ENCODE results near the gene CUBN. TPM values are rescaled to one million over a fixed set of nuclear protein-coding genes. Genes with fewer than 3 reads are reported as not detected.

Gene CUBN
- total and polyA plus RNA-seq, 7 experiments from 2014 or later: 0.39 to 17.5 (median 7.0) TPM

- Histone ChIP-seq H3K27ac (ENCODE audit: low read depth, low read length) (no peak overlapping the region), H3K36me3 (ENCODE audit: control insufficient read depth in 2 of 3, insufficient read depth in 3 of 3, low read length in 3 of 3) (peaks cover 0 to 5% (median 2%) of the 10 kb centered on the region in 3 experiments), H3K27me3 (ENCODE audit: control insufficient read depth in 2 of 2, insufficient read depth in 2 of 2, low read length in 2 of 2) (no peaks in the 10 kb centered on the region), H3K9me3 (ENCODE audit: control insufficient read depth in 2 of 3, low read length in 3 of 3) (no peaks in the 10 kb centered on the region), H3K4me1 (ENCODE audit: control insufficient read depth in 2 of 2, insufficient read depth in 2 of 2, low read length in 2 of 2) (no peaks in the 10 kb centered on the region), H3K4me3 (ENCODE audit: low read length) (no peak overlapping the region)
- Mint-ChIP-seq H3K27me3 (peaks cover 0 to 16% (median 0%) of the 10 kb centered on the region in 5 donors), H3K4me3 (no peak overlapping the region), H3K36me3 (peaks cover 4 to 45% (median 18%) of the 10 kb centered on the region in 5 donors), H3K4me1 (peaks cover 10 to 29% (median 22%) of the 10 kb centered on the region in 7 donors), H3K9me3 (peaks cover 0 to 4% (median 0%) of the 10 kb centered on the region in 11 donors), H3K27ac (peak overlapping the region in 3 of 9 donors; percentile 3 to 55 (median 47))
- intact Hi-C loops (cut with micrococcal nuclease): loop anchor here in 1 of 2 donors (5.0 kb wide), 1 partner anchor 75 kb away; no protein-coding TSS in a partner anchor
- ChIA-PET POLR2A (no interaction called here), CTCF (interaction anchor here (0.7 kb wide), 1 partner anchor 305 kb away, joined by 4 read pairs; no protein-coding TSS in a partner anchor)
- ATAC-seq (no peak), DNase-seq (no peak)
Observed at GRCh38 chr10:16952080-16952479, 177.5 kb downstream of the CUBN start.

- Histone ChIP-seq H3K36me3 (ENCODE audit: control insufficient read depth in 2 of 3, insufficient read depth in 3 of 3, low read length in 3 of 3) (peaks cover 0 to 6% (median 6%) of the 10 kb centered on the region in 3 experiments), H3K4me3 (ENCODE audit: low read length) (no peak overlapping the region), H3K27me3 (ENCODE audit: control insufficient read depth in 2 of 2, insufficient read depth in 2 of 2, low read length in 2 of 2) (no peaks in the 10 kb centered on the region), H3K27ac (ENCODE audit: low read depth, low read length) (no peak overlapping the region), H3K9me3 (ENCODE audit: control insufficient read depth in 2 of 3, low read length in 3 of 3) (no peaks in the 10 kb centered on the region), H3K4me1 (ENCODE audit: control insufficient read depth in 2 of 2, insufficient read depth in 2 of 2, low read length in 2 of 2) (no peaks in the 10 kb centered on the region)
- Mint-ChIP-seq H3K4me3 (no peak overlapping the region), H3K27ac (peak overlapping the region in 1 of 9 donors; percentile 41), H3K4me1 (peaks cover 10 to 29% (median 22%) of the 10 kb centered on the region in 7 donors), H3K9me3 (peaks cover 0 to 4% (median 0%) of the 10 kb centered on the region in 11 donors), H3K36me3 (peaks cover 4 to 54% (median 23%) of the 10 kb centered on the region in 5 donors), H3K27me3 (peaks cover 0 to 14% (median 0%) of the 10 kb centered on the region in 5 donors)
- POLR2A ChIA-PET: no interaction called here
- ATAC-seq (no peak), DNase-seq (peak in 2 of 9 donors; percentile 5 to 33)
- CTCF ChIA-PET: interaction anchor here (1.2 kb wide), 1 partner anchor 36 kb away, joined by 3 read pairs; no protein-coding TSS in a partner anchor
- intact Hi-C loops (cut with micrococcal nuclease): loop anchor here in 1 of 2 donors (5.0 kb wide), 1 partner anchor 76 kb away; no protein-coding TSS in a partner anchor
Observed at GRCh38 chr10:16950656-16951601, 178.7 kb downstream of the CUBN start.

- Histone ChIP-seq H3K9me3 (ENCODE audit: control insufficient read depth in 2 of 3, low read length in 3 of 3) (no peaks in the 10 kb centered on the region), H3K4me1 (ENCODE audit: control insufficient read depth in 2 of 2, insufficient read depth in 2 of 2, low read length in 2 of 2) (no peaks in the 10 kb centered on the region), H3K4me3 (ENCODE audit: low read length) (no peak overlapping the region), H3K36me3 (ENCODE audit: control insufficient read depth in 2 of 3, insufficient read depth in 3 of 3, low read length in 3 of 3) (peaks cover 0 to 6% (median 6%) of the 10 kb centered on the region in 3 experiments), H3K27ac (ENCODE audit: low read depth, low read length) (no peak overlapping the region), H3K27me3 (ENCODE audit: control insufficient read depth in 2 of 2, insufficient read depth in 2 of 2, low read length in 2 of 2) (no peaks in the 10 kb centered on the region)
- POLR2A ChIA-PET: no interaction called here
- ATAC-seq (no peak), DNase-seq (no peak)
- CTCF ChIA-PET: no interaction called here
- intact Hi-C loops (cut with micrococcal nuclease): loop anchor here in 1 of 2 donors (5.0 kb wide), 1 partner anchor 77 kb away; no protein-coding TSS in a partner anchor
- H3K4me1 Mint-ChIP-seq: peaks cover 10 to 29% (median 22%) of the 10 kb centered on the region in 7 donors
- peaks cover 0 to 8% (median 0%) of the 10 kb centered on the region in 5 donors for H3K27me3 Mint-ChIP-seq
- peak overlapping the region in 1 of 10 donors; percentile 47 for H3K4me3 Mint-ChIP-seq
- H3K36me3 Mint-ChIP-seq: peaks cover 4 to 48% (median 23%) of the 10 kb centered on the region in 5 donors
- H3K9me3 Mint-ChIP-seq: peaks cover 0 to 4% (median 0%) of the 10 kb centered on the region in 11 donors
- H3K27ac Mint-ChIP-seq: peak overlapping the region in 1 of 9 donors; percentile 78
Observed at GRCh38 chr10:16949816-16950215, 179.8 kb downstream of the CUBN start.

GRCh38 chr10:16948361-16948760, 181.2 kb downstream of the CUBN start:
- no peaks in the 10 kb centered on the region for H3K9me3 ChIP-seq (ENCODE audit: control insufficient read depth in 2 of 3, low read length in 3 of 3)
- H3K4me1 Mint-ChIP-seq: peaks cover 10 to 31% (median 21%) of the 10 kb centered on the region in 7 donors
- POLR2A ChIA-PET: no interaction called here
- peaks cover 0 to 8% (median 0%) of the 10 kb centered on the region in 5 donors for H3K27me3 Mint-ChIP-seq
- H3K27ac ChIP-seq (ENCODE audit: low read depth, low read length): no peak overlapping the region
- H3K4me1 ChIP-seq (ENCODE audit: control insufficient read depth in 2 of 2, insufficient read depth in 2 of 2, low read length in 2 of 2): no peaks in the 10 kb centered on the region
- CTCF ChIA-PET: no interaction called here
- H3K9me3 Mint-ChIP-seq: peaks cover 0 to 4% (median 0%) of the 10 kb centered on the region in 11 donors
- no peaks in the 10 kb centered on the region for H3K27me3 ChIP-seq (ENCODE audit: control insufficient read depth in 2 of 2, insufficient read depth in 2 of 2, low read length in 2 of 2)
- no peak overlapping the region for H3K4me3 Mint-ChIP-seq
- no peak overlapping the region for H3K4me3 ChIP-seq (ENCODE audit: low read length)
- H3K36me3 Mint-ChIP-seq: peaks cover 0 to 43% (median 18%) of the 10 kb centered on the region in 5 donors
- peaks cover 0 to 6% (median 6%) of the 10 kb centered on the region in 3 experiments for H3K36me3 ChIP-seq (ENCODE audit: control insufficient read depth in 2 of 3, insufficient read depth in 3 of 3, low read length in 3 of 3)
- intact Hi-C loops (cut with micrococcal nuclease): no loop called here
- peak; percentile 78 for ATAC-seq
- no peak overlapping the region for H3K27ac Mint-ChIP-seq
- no peak for DNase-seq

GRCh38 chr10:16947069-16947468, 182.5 kb downstream of the CUBN start:
- Mint-ChIP-seq H3K27me3 (peaks cover 0 to 14% (median 0%) of the 10 kb centered on the region in 5 donors), H3K4me1 (peaks cover 3 to 20% (median 11%) of the 10 kb centered on the region in 7 donors), H3K4me3 (no peak overlapping the region), H3K9me3 (peaks cover 0 to 1% (median 0%) of the 10 kb centered on the region in 11 donors), H3K36me3 (peaks cover 0 to 32% (median 15%) of the 10 kb centered on the region in 5 donors), H3K27ac (no peak overlapping the region)
- no peak overlapping the region for H3K4me3 ChIP-seq (ENCODE audit: low read length)
- intact Hi-C loops (cut with micrococcal nuclease): no loop called here
- no peaks in the 10 kb centered on the region for H3K9me3 ChIP-seq (ENCODE audit: control insufficient read depth in 2 of 3, low read length in 3 of 3)
- H3K27me3 ChIP-seq (ENCODE audit: control insufficient read depth in 2 of 2, insufficient read depth in 2 of 2, low read length in 2 of 2): no peaks in the 10 kb centered on the region
- ChIA-PET POLR2A (no interaction called here), CTCF (no interaction called here)
- no peak overlapping the region for H3K27ac ChIP-seq (ENCODE audit: low read depth, low read length)
- no peaks in the 10 kb centered on the region for H3K4me1 ChIP-seq (ENCODE audit: control insufficient read depth in 2 of 2, insufficient read depth in 2 of 2, low read length in 2 of 2)
- ATAC-seq (no peak), DNase-seq (no peak)
- peaks cover 0 to 6% (median 6%) of the 10 kb centered on the region in 3 experiments for H3K36me3 ChIP-seq (ENCODE audit: control insufficient read depth in 2 of 3, insufficient read depth in 3 of 3, low read length in 3 of 3)

- no peak for ATAC-seq
- Mint-ChIP-seq H3K27me3 (peaks cover 0 to 23% (median 0%) of the 10 kb centered on the region in 5 donors), H3K36me3 (peaks cover 0 to 33% (median 15%) of the 10 kb centered on the region in 5 donors), H3K4me3 (no peak overlapping the region), H3K9me3 (no peaks in the 10 kb centered on the region), H3K27ac (peak overlapping the region in 1 of 9 donors; percentile 36), H3K4me1 (peaks cover 0 to 10% (median 5%) of the 10 kb centered on the region in 7 donors)
- intact Hi-C loops (cut with micrococcal nuclease): no loop called here
- DNase-seq: no peak
- H3K4me3 ChIP-seq (ENCODE audit: low read length): no peak overlapping the region
- peaks cover 0 to 6% (median 6%) of the 10 kb centered on the region in 3 experiments for H3K36me3 ChIP-seq (ENCODE audit: control insufficient read depth in 2 of 3, insufficient read depth in 3 of 3, low read length in 3 of 3)
- H3K27ac ChIP-seq (ENCODE audit: low read depth, low read length): no peak overlapping the region
- ChIA-PET POLR2A (interaction anchor here (0.6 kb wide), 1 partner anchor 234 kb away, joined by 5 read pairs; no protein-coding TSS in a partner anchor), CTCF (no interaction called here)
- H3K27me3 ChIP-seq (ENCODE audit: control insufficient read depth in 2 of 2, insufficient read depth in 2 of 2, low read length in 2 of 2): no peaks in the 10 kb centered on the region
- no peaks in the 10 kb centered on the region for H3K9me3 ChIP-seq (ENCODE audit: control insufficient read depth in 2 of 3, low read length in 3 of 3)
- no peaks in the 10 kb centered on the region for H3K4me1 ChIP-seq (ENCODE audit: control insufficient read depth in 2 of 2, insufficient read depth in 2 of 2, low read length in 2 of 2)
Observed at GRCh38 chr10:16945593-16945992, 184.0 kb downstream of the CUBN start.

Measured in naive thymus-derived CD4-positive, alpha-beta T cell (primary cell).